NCI-H2227 (cell line): ENCODE measurements around the gene CCDC159.
"Not testable (repeated sequence)": the region's sequence is repeated elsewhere in the genome, so short reads cannot be mapped to it uniquely, and the experiment has no call there.

Source experiments
- DNase-seq: peaks from one replicate; lab custom pipeline; 2025; ENCODE audit not compliant: unreplicated experiment; lab: John Stamatoyannopoulos, UW

Gene CCDC159

DNA sequence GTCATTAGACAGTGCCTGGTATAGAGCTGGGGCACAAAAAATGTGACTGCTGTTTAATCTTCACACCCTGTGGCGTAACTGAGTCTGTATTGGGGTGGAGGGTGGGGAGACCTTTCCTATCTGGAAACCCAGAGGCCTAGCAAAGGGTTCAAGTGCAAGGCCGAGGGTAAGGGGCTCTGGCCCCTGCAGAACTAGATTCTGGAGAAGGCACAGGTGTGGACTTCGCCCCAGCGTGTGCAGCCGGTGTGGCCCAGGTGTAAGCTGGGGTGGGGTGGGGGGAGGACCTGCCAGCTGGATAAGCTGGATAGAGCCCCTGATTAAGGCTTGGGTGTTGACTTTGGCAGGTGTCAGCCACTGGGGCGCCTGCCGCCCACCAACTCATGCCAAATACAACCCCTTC lies 8.2 kb upstream of the CCDC159 start:
- DNase-seq, result no peak

- DNase-seq, result no peak
Measured at GRCh38 chr19:11338569-11339253, 7.6 kb upstream of the CCDC159 start.

GRCh38 chr19:11339254-11340098 lies 6.8 kb upstream of the CCDC159 start, which contains the start of gene RAB3D:
Gene RAB3D (minus strand): TSS chr19:11339657. CDS start chr19:11337399, 2,258 bp downstream.
- peak; percentile 90 for DNase-seq

DNA sequence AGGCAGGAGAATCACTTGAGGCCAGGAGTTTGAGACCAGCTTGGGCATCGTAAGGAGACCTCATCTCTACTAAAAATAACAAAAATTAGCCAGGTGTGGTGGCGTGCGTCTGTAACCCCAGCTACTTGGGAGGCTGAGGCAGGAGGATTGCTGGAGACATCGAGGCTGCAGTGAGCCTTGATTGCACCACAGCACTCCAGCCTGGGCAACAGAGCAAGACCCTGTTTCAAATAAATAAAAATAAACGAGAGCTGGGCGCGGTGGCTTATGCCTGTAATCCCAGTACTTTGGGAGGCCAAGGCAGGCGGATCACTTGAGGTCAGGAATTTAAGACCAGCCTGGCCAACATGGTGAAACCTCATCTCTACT lies 6.2 kb upstream of the CCDC159 start:
- not testable (repeated sequence) for DNase-seq

GRCh38 chr19:11342429-11342828 lies 3.9 kb upstream of the CCDC159 start:
- DNase-seq, result no peak

DNA sequence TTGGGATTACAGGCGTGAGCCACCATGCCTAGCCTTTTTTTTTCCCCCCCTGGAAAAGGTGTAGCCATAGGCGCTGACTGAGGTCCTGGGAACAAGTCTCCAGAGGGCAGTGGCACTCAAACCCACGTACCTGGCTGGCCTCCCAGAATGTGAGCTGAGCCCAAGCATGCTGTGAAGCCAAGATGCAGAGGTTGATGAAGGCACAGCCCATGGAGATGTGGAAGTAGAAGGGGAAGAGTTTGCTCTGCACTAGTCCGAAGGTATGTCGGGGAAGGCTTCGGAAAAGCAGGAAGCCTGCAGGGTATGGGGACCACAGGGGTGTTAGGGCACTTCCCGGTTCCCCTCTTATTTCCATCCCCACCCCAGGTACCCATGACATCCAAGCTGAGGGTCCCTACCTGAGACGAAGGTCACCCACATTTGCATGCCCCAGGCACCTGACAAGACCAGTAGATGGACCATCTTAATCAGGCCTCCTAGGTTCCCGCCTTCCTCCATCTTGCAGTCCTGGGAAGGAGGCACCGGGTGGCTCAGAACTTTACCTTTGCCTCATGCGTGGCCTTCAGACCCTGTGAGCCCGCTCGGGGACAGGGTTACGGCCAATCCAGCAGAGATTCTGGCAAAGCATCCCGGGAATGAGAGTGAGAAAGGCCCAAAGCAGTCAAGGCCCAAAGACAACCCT lies 1.1 kb upstream of the CCDC159 start:
- DNase-seq, result no peak

DNA sequence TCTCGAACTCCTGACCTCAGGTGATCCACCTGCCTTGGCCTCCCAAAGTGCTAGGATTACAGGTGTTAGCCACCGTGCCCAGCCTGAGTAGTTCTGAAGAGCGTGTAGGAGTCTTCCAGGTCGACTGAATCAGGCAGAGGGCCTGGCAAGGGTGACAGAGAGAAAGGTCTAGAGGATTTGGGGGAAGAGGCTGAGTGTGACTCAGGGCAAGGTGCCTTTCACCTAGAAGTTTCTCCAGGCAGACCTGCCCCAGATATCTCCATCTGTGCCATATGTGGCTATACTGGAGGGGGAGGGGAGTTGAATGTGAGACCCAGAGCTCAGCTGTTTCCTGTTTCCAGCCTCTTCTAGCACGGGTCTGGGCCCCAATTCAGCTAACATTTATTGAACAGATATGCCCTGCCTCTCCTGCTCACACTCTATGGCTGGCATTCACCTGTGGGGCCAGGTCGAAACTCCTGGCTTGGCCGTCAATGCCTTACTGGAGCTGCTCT lies 1.3 kb downstream of the CCDC159 start:
- no peak for DNase-seq

DNA sequence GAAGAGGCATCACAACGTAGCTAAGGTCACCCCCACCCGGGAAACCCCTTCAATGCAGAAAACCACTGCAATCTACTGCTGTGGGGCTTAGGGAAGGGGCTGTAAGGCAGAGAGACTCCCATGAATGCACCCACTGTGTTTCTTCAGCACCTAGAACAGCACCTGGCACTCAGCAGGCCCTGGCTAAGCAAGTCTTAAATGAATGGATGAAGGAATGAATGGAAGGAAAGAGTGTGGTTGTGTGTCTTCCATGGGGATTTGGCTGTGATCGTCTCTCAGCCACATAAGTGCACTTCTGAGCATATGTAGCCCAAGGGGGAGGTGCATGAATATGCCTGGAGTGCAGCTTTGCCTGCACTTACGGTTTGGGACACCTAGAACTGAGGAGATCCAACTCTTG lies 2.9 kb downstream of the CCDC159 start:
- no peak for DNase-seq

DNA sequence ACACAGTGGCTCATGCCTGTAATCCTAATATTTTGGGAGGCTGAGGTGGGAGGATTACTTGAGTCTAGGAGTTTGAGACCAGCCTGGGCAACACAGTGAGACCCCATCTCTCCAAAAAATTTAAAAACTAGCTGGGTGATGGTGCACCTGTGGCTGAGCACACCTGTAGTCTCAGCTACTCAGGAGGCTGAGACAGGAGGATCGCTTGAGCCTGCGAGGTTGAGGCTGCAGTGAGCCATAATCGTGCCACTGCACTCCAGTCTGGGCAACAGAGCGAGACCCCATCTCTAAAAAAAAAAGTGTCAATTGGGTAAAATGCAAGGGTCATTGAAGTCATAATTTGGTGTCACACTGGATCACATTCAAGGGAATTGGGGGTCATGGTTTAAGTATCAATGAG lies 7.8 kb downstream of the CCDC159 start:
- not testable (repeated sequence) for DNase-seq

GRCh38 chr19:11355160-11356073 lies 9.1 kb downstream of the CCDC159 start, which contains the start of gene PLPPR2:
Gene PLPPR2 (plus strand): TSS chr19:11355432. CDS start chr19:11357674, 2,242 bp downstream.
- peak; percentile 92 for DNase-seq

- DNase-seq, result no peak
Measured at GRCh38 chr19:11356074-11356397, 9.7 kb downstream of the CCDC159 start.

GRCh38 chr19:11356676-11357550 lies 10.6 kb downstream of the CCDC159 start:
- no peak for DNase-seq

- DNase-seq, result no peak
Measured at GRCh38 chr19:11359421-11359820, 13.1 kb downstream of the CCDC159 start.

DNA sequence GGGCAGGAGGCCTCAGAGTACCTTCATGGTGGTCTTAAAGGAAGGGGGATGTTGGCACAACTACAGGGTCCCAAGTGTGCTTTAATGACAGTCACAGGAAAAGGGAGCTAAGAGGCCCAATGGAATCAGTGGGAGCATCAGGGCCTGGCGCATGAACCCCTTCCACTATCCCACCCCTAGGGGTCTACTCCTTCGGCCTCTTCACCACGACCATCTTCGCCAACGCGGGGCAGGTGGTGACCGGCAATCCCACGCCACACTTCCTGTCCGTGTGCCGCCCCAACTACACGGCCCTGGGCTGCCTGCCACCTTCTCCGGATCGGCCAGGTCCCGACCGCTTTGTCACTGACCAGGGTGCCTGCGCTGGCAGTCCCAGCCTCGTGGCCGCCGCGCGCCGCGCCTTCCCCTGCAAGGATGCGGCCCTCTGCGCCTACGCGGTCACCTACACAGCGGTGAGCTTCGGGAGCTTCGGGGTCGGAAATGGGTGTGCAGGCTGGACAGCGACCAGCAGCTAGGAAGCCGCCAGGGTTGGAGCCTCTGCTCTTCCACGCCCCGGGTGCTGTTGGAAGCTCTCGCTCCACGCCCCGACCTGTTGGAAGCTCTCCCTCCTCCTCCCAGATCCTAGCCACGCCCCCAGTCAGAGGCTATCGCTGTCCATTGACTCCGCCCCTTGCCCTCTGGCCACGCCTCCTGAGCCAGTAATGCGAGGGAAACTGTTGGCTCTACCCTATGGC lies 14.9 kb downstream of the CCDC159 start:
- DNase-seq, result no peak

DNA sequence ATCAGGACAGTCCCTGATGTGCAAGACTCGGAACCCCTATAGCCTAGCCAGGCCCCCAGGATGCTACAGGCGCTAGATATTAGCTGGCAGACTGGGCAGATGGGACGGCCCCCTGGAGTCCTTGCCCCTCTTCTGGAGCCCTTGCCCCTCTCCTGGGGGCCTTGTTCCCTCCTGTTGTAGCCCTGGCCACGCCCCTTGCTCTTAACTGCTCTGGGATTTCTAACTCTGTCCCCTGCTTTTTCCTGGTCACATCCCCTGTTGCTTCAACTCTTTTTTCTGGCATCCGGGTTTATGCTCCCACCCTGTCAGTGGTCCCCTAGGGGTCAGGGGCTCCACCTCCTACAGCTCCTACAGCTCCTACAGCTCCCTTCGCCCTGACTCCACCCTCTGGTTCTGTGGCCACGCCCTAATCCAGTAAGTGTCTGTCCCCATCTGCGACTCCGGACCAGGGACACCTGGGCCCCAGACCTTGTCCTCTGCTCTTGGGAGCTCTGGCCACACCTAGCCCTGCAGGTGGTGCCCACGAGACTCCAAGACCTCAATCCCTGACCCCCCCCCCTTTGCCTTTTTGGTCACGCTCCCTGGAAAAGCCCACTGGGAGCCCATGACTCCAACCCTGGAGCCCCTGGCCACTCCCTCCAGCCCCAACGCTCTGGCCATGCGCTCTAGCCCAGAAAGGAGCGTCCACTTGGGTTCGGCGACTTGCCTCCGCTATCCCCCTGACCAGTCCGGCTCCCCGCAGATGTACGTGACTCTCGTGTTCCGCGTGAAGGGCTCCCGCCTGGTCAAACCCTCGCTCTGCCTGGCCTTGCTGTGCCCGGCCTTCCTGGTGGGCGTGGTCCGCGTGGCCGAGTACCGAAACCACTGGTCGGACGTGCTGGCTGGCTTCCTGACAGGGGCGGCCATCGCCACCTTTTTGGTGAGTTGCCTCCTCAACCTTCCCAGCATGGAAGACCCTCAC lies 15.7 kb downstream of the CCDC159 start:
- no peak for DNase-seq

GRCh38 chr19:11363881-11364280 lies 17.6 kb downstream of the CCDC159 start:
- DNase-seq, result no peak

GRCh38 chr19:11364296-11364904 lies 18.1 kb downstream of the CCDC159 start:
- DNase-seq, result no peak
